Measurements from ENCODE around the gene NISCH. TPM values are rescaled to one million over a fixed set of nuclear protein-coding genes. Genes with fewer than 3 reads are reported as not detected.

The NISCH gene
- total RNA-seq, 1 experiment from 2014 or later = 60.4 TPM

GRCh38 chr3:52502808-52503350, 47.5 kb downstream of the NISCH start:
- Histone ChIP-seq H3K9me3 (ENCODE audit: low read length) (no peaks in the 10 kb centered on the region), H3K27me3 (ENCODE audit: low read length) (no peaks in the 10 kb centered on the region), H4K20me1 (ENCODE audit: low read length) (no peaks in the 10 kb centered on the region), H3F3A (ENCODE audit: low read length, unreplicated experiment) (no peaks in the 10 kb centered on the region), H3K9me2 (replicated peaks; ENCODE audit: low read length) (no peaks in the 10 kb centered on the region), H3K9ac (ENCODE audit: low read length) (no peak overlapping the region), H3K4me2 (ENCODE audit: low read length) (no peak overlapping the region), H2AFZ (ENCODE audit: low read length) (no peak overlapping the region), H3K36me3 (ENCODE audit: low read depth, low read length) (no peaks in the 10 kb centered on the region), H3K4me3 (ENCODE audit: low read length) (no peak overlapping the region), H3K4me1 (ENCODE audit: insufficient read depth, low read length) (peaks cover 13% of the 10 kb centered on the region; the same call in 1 of the 2 replicates), H3K79me2 (ENCODE audit: low read length) (no peaks in the 10 kb centered on the region), H3K27ac (ENCODE audit: low read length) (no peak overlapping the region)
- DNase-seq = no peak
- BruUV-seq (replicated peaks) = no TSS peak
- intact Hi-C loops (cut with micrococcal nuclease) = no loop called here
- TF ChIP-seq CTCF (conservative IDR thresholded peaks at IDR 0.05; ENCODE audit: low read depth, low read length) = no peak
- TF ChIP-seq EZH2phosphoT487 (IDR thresholded peaks at IDR 0.05; ENCODE audit: borderline replicate concordance, low read length) = no peak
- no peak for TF ChIP-seq EZH2 (IDR thresholded peaks at IDR 0.05; ENCODE audit: low read length, unreplicated experiment)
- no peak for ATAC-seq
- ChIA-PET POLR2A (ENCODE audit: unreplicated experiment) (no interaction called here), CTCF (no interaction called here)

- no peaks in the 10 kb centered on the region for H3K36me3 ChIP-seq (ENCODE audit: low read depth, low read length)
Observed at GRCh38 chr3:52503788-52504424, 48.5 kb downstream of the NISCH start.

More at GRCh38 chr3:52503788-52504424, 48.5 kb downstream of the NISCH start:
- Histone ChIP-seq H3K9me2 (replicated peaks; ENCODE audit: low read length) (no peaks in the 10 kb centered on the region), H3K4me2 (ENCODE audit: low read length) (no peak overlapping the region), H2AFZ (ENCODE audit: low read length) (no peak overlapping the region), H3K9me3 (ENCODE audit: low read length) (no peaks in the 10 kb centered on the region), H3K9ac (ENCODE audit: low read length) (no peak overlapping the region), H3K27ac (ENCODE audit: low read length) (no peak overlapping the region), H3K79me2 (ENCODE audit: low read length) (no peaks in the 10 kb centered on the region), H3K27me3 (ENCODE audit: low read length) (no peaks in the 10 kb centered on the region), H3K4me3 (ENCODE audit: low read length) (no peak overlapping the region), H3K4me1 (ENCODE audit: insufficient read depth, low read length) (peaks cover 13% of the 10 kb centered on the region; the same call in 1 of the 2 replicates), H4K20me1 (ENCODE audit: low read length) (no peaks in the 10 kb centered on the region), H3F3A (ENCODE audit: low read length, unreplicated experiment) (no peaks in the 10 kb centered on the region)
- intact Hi-C loops (cut with micrococcal nuclease) = no loop called here
- TF ChIP-seq EZH2 (IDR thresholded peaks at IDR 0.05; ENCODE audit: low read length, unreplicated experiment) (no peak), EZH2phosphoT487 (IDR thresholded peaks at IDR 0.05; ENCODE audit: borderline replicate concordance, low read length) (no peak), CTCF (conservative IDR thresholded peaks at IDR 0.05; ENCODE audit: low read depth, low read length) (no peak)
- no peak for DNase-seq
- ChIA-PET CTCF (no interaction called here), POLR2A (ENCODE audit: unreplicated experiment) (no interaction called here)
- BruUV-seq (replicated peaks) = no TSS peak
- ATAC-seq = no peak

Data from PC-3 (cell line).